GM15510 (cell line): ENCODE results near the gene CYP2F1.

Experiments
- POLR2A ChIP-seq: IDR thresholded peaks from 3 replicates; pipeline ENCODE4 v1.6.1; 2011; ENCODE audit warnings: borderline replicate concordance; ENCODE audit not compliant: insufficient read length; ENCODE audit errors: extremely low read depth

Gene CYP2F1

DNA sequence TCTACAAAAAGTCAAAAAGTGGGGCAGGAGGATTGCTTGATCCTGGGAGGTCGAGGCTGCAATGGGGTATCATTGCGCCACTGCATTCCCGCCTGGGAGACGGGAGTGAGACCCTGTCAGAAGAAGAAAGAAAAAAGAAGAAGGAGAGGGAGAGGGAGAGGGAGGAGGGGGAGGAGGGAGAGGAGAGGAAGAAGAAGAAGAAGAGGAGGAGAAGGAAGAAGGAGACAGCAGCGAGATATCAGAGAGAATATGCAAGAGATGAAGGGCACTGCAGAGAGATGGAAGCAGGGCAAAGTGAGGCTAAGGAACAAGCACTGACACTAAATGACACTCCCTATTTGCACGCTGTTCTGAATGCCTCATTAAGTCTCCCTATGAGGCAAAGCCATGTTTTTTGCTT, 14.5 kb downstream of the CYP2F1 start:
- no peak for TF ChIP-seq POLR2A

DNA sequence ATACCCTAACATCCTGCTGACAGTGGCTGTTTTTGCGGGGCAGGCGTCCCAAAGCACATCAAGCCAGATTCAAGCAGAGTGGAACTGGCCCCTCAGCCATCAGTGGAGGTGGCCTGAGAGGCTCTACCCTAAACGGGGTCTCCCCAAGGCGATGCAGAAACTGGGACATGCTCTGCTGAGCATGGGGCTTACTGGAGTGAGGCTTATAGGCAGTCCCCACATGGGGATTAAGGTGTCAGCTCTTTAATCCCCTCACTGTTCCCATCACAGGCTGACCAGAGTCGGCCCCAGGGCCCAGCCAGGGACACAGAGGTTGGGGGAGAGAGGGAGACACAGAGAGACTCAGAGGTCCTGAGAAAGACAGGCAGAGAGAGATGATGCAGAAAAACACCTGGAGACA, 17.0 kb downstream of the CYP2F1 start:
- no peak for TF ChIP-seq POLR2A

DNA sequence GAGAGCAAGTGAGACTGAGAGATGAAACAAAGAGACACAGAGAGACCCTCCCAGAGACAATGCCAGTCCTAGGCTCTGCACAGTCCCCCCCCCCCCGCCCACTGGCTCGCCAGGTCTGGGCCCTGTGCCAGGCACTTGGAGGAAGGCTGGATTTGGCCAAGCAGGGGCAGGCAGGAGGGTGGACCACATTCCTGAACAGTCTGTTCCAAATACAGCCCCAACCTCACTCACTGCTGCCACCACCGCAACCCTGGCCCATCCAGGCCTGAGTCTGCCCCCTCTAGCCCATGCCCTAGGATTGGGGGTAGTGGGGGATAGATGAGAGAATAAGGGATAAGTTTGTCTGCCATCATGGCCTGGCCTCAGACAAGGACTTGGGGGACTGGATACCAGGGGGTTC, 19.0 kb downstream of the CYP2F1 start:
- TF ChIP-seq POLR2A = no peak

- TF ChIP-seq POLR2A = no peak
These were observed 20.4 kb downstream of the CYP2F1 start for GRCh38 chr19:41134616-41135015.

DNA sequence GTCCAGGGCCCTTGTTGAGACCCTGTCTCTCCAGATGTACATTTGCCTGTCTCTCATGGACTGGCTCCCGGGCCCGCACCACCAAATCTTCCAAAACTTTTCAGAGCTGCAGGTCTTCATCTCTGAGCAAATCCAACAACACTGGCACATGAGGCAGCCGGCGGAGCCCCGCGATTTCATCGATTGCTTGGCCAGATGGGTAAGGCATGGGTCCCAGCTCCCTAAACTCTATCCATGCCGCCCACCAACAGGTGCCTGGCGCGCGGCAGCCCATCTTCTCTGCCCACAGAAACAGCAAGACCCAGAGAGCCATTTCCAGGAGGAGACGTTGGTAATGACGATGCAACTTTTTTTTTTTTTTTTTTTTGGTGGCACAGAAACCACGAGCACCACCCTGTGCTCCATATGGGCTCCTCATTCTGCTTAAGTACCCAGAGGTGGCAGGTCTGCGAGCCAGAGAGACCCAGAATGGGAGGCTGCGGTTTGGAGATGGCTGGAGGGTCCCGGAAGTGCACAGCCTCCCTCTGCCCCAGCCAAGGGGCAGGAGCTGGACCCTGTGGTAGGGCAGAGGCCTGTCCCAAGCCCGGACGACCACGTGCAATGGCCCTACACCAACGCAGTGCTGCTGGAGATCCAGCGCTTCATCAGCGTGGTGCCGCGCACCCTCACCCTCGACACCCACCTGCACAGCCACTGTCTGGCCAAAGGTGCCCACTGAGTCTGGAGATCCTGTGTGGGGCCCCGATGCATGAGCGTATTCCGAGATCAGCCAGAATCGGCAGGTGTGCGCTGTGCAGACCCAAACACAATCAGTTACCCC, 22.6 kb downstream of the CYP2F1 start:
- TF ChIP-seq POLR2A = no peak

DNA sequence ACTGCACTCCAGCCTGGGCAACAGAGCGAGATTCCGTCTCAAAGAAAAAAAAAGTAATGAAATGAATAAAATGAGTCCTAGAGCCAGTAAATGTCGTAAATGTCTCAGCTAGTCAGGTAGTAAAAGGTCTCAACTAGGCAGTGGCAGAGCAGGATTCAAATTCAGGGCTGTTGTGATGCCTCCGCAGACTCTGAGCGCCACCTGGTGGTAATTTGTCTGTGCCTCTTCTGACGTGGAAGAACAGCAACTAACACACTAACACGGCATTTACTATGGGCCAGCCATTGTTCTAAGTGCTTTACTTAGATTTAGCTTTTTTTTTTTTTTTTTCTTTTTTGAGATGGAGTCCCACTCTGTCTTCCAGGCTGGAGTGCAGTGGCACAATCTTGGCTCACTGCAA, 30.2 kb downstream of the CYP2F1 start:
- TF ChIP-seq POLR2A = no peak

DNA sequence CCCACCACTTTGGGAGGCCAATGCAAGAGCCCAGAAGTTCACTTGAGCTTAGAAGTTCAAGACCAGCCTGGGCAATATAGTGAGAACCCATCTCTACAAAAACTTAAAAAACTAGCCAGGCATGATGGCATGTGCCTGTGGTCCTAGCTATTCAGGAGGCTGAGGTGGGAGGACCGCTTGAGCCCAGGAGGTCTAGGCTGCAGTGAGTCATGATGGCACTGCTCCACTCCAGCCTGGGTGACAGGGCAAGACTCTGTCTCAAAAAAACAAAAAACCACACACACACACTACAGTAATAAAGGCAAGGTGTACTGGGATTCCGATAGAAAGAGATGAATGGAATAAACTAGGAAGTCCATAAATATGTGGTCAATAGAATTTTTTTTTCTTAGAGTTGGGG, 35.6 kb downstream of the CYP2F1 start:
- TF ChIP-seq POLR2A = no peak

DNA sequence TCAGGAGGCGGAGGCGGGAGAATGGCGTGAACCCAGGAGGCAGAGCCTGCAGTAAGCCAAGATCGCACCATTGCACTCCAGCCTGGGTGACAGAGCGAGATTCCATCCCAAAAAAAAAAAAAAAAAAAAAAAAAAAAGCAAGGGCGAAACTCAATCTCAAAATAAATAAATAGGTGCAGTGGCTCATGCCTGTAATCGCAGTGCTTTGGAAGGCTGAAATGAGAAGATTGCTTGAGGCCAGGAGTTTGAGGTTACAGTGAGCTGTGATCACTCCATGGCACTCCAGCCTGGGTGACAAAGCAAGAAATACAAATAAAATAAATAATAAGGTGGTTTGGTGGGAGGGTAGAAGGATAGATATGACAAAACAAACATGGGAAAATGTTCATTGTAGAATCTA, 39.8 kb downstream of the CYP2F1 start:
- TF ChIP-seq POLR2A = no peak

GRCh38 chr19:41156207-41156606, 42.0 kb downstream of the CYP2F1 start:
- TF ChIP-seq POLR2A = no peak

DNA sequence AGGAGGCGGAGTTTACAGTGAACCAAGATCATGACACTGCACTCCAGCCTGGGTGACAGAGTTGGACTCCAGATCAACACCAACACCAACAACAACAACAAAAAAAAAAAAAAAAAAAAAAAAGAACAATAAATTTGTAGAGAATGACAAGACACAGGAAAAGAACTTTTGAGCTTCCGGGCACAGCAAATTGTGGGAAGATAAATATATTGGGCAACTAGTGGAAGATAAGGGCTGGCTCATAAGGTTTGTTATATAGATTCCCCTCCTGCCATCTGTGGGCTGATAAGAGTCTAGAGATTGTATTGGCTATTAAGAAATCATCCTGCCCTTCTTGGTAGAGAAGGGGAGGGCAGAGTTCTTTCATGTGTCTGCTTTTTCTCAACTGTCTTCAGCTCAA, 45.6 kb downstream of the CYP2F1 start:
- no peak for TF ChIP-seq POLR2A

- no peak for TF ChIP-seq POLR2A
These were observed 47.7 kb downstream of the CYP2F1 start for GRCh38 chr19:41161903-41162302.

GRCh38 chr19:41166944-41167804, 52.9 kb downstream of the CYP2F1 start:
- TF ChIP-seq POLR2A = no peak

GRCh38 chr19:41172297-41173164, 58.3 kb downstream of the CYP2F1 start:
- TF ChIP-seq POLR2A = no peak

DNA sequence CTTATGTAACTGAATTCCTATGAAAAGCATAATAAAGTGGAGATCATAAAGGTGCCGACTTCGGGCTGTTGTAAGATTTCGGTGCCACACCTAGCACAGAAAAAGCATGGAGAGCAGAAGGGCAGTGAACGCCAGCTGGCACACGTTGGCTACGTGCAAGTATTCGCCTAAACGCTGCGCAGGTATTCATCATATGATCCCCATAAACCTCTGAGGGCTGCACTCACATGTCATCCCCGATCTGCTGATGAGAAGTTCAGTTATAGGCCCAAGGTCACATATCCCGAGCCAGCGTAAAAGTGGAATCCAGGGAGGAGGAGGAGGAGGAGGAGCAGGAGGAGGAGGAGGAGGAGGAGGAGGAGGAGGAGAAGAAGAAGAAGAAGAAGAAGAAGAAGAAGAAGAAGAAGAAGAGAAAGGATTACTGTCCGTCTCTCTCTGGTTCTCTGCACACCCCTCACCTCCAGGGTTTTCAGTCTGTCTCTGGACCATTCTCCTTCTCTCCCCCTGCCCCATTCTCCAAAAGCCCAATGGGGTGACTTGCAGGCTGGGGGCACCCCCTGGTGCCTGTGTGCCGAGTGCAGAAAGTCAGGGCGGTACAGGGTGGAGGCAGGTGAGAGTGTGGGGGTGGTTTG, 60.2 kb downstream of the CYP2F1 start:
- no peak for TF ChIP-seq POLR2A

DNA sequence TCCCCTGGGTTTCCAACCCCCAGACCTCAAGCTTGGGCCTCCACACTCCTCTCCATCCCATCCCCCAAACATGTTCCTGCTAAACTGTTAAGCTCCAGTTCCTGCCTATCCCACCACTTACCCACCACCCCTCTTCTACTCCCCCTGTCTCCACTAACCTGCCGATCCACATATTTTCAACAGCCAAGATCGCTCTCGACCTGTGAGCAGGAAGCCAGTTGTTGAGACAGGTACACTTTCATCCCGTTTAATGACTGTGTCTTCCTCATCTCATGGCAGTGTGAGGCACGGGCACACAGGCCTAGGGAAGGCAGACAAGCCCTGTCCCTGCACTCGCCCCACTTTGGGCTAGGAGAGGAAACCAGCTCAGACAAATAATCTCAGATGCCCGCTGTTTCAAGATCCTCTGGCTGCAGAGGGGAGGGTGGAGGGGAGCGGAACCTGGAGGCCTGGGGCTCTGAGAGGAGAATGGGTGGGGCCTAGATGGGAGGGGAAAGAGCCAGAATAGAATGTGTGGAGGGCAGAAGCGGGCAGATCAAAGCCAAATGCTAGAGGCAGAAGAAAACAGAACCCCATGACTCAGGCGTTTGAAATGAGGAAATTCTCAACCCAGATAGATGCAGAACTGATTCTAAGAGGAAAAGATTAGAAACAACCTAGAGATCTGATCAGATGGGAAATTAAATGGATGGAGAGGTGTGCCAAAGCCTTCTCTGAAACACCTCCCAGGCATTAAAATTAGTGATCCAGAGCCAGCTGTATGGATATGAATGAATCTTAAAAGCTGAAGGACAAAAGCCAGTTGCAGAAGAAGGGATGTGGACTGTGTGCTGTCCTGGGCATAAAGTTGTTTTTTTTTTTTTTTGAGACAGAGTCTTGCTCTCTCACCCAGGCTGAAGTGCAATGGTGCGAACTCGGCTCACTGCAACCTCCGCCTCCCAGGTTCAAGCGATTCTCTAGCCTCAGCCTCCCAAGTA, 61.9 kb downstream of the CYP2F1 start:
- no peak for TF ChIP-seq POLR2A
